Osteocyte (in vitro differentiated cells): ENCODE data around the gene POLN. TPM values are rescaled to one million over a fixed set of nuclear protein-coding genes. Genes with fewer than 3 reads are reported as not detected.

Experiments used
- DNase-seq: peaks from one replicate; pipeline ENCODE4 v3.0.0; 2021; ENCODE audit warnings: mixed read lengths; ENCODE audit not compliant: unreplicated experiment; ENCODE audit errors: extremely low spot score
- H3K27ac Mint-ChIP-seq: one replicate; pipeline ENCODE4 v1.8.0; 2021; ENCODE audit warnings: mild to moderate bottlenecking, mixed read lengths; ENCODE audit not compliant: unreplicated experiment
- H3K27me3 Mint-ChIP-seq: one replicate; pipeline ENCODE4 v1.8.0; 2021; ENCODE audit warnings: mixed read lengths; ENCODE audit not compliant: unreplicated experiment
- H3K36me3 Mint-ChIP-seq: one replicate; pipeline ENCODE4 v1.8.0; 2021; ENCODE audit warnings: mixed read lengths; ENCODE audit not compliant: unreplicated experiment
- H3K4me1 Mint-ChIP-seq: one replicate; pipeline ENCODE4 v1.8.0; 2021; ENCODE audit warnings: mixed read lengths; ENCODE audit not compliant: unreplicated experiment
- H3K4me3 Mint-ChIP-seq: one replicate; pipeline ENCODE4 v1.8.0; 2021; ENCODE audit warnings: mild to moderate bottlenecking, moderate library complexity, mixed read lengths; ENCODE audit not compliant: unreplicated experiment
- H3K9me3 Mint-ChIP-seq: one replicate; pipeline ENCODE4 v1.8.0; 2021; ENCODE audit warnings: mixed read lengths; ENCODE audit not compliant: unreplicated experiment
- CTCF ChIP-seq: fragments of 200-600 bp; sonication (generic); IDR thresholded peaks from 2 replicates; pipeline ENCODE4 v1.5.0; 2021; ENCODE audit warnings: antibody characterized with exemption, mild to moderate bottlenecking, moderate library complexity
- total RNA-seq: library from RNA; stranded (reverse); gene quantifications from 2 replicates; pipeline ENCODE4 v1.2.1, GENCODE V29; 2021

POLN gene
- total RNA-seq, 1 donor from 2014 or later = 4.2 TPM

DNA sequence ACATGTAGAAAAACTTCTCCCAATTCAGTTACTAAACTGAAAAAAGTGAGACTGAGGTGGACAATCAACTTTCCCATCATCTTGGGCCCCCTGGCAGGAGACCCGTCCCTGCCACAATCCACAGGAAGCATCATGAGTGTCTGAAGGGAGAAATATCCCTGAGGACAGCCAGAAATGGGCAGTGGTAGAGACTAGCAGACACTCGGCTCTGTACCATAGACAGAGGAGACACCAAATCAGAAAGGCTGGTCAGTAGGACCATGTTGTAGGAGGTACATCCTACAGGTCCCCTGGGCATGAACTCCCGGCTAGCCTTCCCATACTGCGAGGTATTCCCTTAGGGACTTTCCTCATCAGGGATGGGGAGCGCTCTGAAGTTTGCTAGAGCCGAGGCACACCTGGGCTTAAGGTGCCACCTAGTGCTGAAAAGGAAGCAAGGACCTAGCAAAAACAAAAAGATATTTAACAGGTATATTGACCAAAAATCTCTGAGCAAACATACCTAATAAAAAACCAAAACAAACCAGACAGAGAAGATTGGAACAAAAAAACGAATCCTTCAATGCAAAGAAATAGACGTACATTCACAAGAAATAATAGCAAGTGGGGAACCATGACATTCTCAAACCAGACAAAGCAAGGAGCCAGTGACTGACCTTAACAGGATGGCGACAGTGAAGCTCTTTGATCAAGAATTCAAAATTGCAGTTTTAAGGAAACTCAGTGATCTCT lies 55.6 kb downstream of the POLN start:
- TF ChIP-seq CTCF = peak; percentile 24

GRCh38 chr4:2183394-2183793 lies 58.5 kb downstream of the POLN start:
- no peak for TF ChIP-seq CTCF
- H3K36me3 Mint-ChIP-seq = peaks cover 15% of the 10 kb centered on the region
- DNase-seq = no peak
- H3K4me3 Mint-ChIP-seq = no peak overlapping the region
- H3K4me1 Mint-ChIP-seq = no peaks in the 10 kb centered on the region
- H3K27me3 Mint-ChIP-seq = no peaks in the 10 kb centered on the region
- H3K9me3 Mint-ChIP-seq = peaks cover 20% of the 10 kb centered on the region
- H3K27ac Mint-ChIP-seq = no peak overlapping the region

More for the DNA sequence above, 55.6 kb downstream of the POLN start:
- Mint-ChIP-seq H3K4me1 (no peaks in the 10 kb centered on the region), H3K36me3 (peaks cover 20% of the 10 kb centered on the region), H3K4me3 (no peak overlapping the region), H3K9me3 (peaks cover 20% of the 10 kb centered on the region), H3K27ac (no peak overlapping the region), H3K27me3 (no peaks in the 10 kb centered on the region)
- DNase-seq = no peak

DNA sequence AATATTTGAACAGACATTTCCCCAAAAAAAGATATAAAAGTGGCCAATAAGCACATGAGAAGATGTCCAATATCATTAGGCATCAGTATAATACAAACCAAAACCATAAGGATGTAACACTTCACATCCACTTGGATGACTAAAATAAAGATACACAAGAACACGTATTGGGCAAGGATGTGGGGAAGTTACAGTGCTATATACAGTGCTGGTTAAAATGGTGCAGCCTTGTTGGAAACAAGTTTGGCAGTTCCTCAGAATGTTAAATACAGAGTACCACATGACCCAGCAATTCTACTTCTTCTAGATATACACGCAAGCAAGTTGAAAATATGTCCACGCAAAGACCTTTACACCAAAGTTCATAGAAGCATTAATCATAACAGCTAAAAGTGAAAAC lies 58.9 kb downstream of the POLN start:
- TF ChIP-seq CTCF = no peak
- H3K9me3 Mint-ChIP-seq = peaks cover 20% of the 10 kb centered on the region
- H3K36me3 Mint-ChIP-seq = peaks cover 14% of the 10 kb centered on the region
- DNase-seq = no peak
- no peak overlapping the region for H3K27ac Mint-ChIP-seq
- no peaks in the 10 kb centered on the region for H3K4me1 Mint-ChIP-seq
- no peaks in the 10 kb centered on the region for H3K27me3 Mint-ChIP-seq
- no peak overlapping the region for H3K4me3 Mint-ChIP-seq

DNA sequence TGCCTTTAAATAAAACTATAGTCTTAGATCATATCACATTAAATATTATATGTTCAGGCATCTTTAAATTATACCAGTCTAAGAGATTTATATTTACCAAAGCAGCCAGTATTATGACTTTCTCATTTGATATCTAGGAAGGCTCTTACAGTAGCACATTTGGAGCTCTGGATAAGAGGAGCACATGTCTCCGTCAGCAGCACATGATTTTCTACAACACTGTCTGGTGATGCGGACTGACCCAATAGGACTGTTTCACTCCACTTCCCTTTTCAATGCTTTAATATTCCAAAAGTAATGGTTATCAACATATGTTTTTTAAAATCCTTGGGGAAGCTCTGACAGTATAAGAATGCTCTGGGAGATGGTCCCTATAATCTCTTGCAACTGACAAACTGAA lies 61.5 kb downstream of the POLN start:
- Mint-ChIP-seq H3K4me1 (no peaks in the 10 kb centered on the region), H3K27ac (no peak overlapping the region), H3K9me3 (peaks cover 5% of the 10 kb centered on the region), H3K36me3 (peaks cover 2% of the 10 kb centered on the region), H3K27me3 (no peaks in the 10 kb centered on the region), H3K4me3 (no peak overlapping the region)
- no peak for DNase-seq
- TF ChIP-seq CTCF = no peak

- Mint-ChIP-seq H3K36me3 (peaks cover 2% of the 10 kb centered on the region), H3K27me3 (no peaks in the 10 kb centered on the region), H3K4me1 (no peaks in the 10 kb centered on the region), H3K9me3 (peaks cover 5% of the 10 kb centered on the region), H3K27ac (no peak overlapping the region), H3K4me3 (no peak overlapping the region)
- DNase-seq = no peak
- TF ChIP-seq CTCF = no peak
Observed at GRCh38 chr4:2179717-2180116, 62.2 kb downstream of the POLN start.
